ENCODE measurements around the gene FBP1.

- TF ChIP-seq, protein P1, sequence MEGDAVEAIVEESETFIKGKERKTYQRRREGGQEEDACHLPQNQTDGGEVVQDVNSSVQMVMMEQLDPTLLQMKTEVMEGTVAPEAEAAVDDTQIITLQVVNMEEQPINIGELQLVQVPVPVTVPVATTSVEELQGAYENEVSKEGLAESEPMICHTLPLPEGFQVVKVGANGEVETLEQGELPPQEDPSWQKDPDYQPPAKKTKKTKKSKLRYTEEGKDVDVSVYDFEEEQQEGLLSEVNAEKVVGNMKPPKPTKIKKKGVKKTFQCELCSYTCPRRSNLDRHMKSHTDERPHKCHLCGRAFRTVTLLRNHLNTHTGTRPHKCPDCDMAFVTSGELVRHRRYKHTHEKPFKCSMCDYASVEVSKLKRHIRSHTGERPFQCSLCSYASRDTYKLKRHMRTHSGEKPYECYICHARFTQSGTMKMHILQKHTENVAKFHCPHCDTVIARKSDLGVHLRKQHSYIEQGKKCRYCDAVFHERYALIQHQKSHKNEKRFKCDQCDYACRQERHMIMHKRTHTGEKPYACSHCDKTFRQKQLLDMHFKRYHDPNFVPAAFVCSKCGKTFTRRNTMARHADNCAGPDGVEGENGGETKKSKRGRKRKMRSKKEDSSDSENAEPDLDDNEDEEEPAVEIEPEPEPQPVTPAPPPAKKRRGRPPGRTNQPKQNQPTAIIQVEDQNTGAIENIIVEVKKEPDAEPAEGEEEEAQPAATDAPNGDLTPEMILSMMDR (IDR thresholded peaks at IDR 0.05): no peak
- no peak for TF ChIP-seq POLR2A (IDR thresholded peaks at IDR 0.05)
Measured at GRCh38 chr9:94586316-94586715, 53.0 kb downstream of the FBP1 start.

Measured in lower leg skin (tissue), 3 donors.